Mucosa of gallbladder (tissue), 1 donor: ENCODE data around the gene RAB42. TPM values are rescaled to one million over a fixed set of nuclear protein-coding genes. Genes with fewer than 3 reads are reported as not detected.
"Not testable (repeated sequence)": the region's sequence is repeated elsewhere in the genome, so short reads cannot be mapped to it uniquely, and the experiment has no call there.

Experiments
- DNase-seq: peaks from one replicate; pipeline ENCODE4 v3.0.0-alpha.2; 2020; ENCODE audit warnings: low spot score
- total RNA-seq: library from RNA; stranded (reverse); gene quantifications from one replicate; pipeline ENCODE4 v1.2.1, GENCODE V29; 2021
- donor health status: DM: no; HTN: no; CAD: no.

Gene RAB42, protein sequence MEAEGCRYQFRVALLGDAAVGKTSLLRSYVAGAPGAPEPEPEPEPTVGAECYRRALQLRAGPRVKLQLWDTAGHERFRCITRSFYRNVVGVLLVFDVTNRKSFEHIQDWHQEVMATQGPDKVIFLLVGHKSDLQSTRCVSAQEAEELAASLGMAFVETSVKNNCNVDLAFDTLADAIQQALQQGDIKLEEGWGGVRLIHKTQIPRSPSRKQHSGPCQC
- 1.8 TPM for total RNA-seq

DNA sequence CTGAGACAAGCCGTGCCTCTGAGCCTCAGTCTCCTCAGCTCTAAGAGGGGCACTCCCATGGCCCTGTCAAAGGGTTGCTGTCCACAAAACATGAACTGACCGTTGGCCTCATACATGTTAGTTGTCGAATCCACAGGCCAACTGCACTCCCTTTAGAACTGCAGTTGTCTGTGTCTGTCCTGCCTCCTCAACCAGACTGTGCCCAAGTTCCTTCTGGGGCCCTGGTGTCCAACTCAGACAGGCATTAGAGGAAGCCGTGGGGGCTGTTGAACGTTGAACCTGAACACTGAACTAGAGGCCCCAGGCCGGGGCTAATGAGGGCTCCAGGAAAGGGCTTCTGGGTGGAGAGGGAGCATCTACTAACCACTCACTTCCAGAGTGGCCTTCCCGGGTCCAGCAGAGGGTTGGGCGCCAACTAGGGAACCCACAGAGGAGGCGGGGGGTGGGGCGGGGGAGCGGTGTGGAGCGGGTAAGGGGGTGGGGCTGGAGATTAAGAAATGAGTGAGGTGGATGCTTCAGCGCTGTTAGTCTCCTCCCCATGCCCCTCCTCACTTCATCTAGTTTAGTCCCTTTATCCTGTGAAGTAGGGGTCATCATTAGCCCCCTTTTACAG, at the start of gene RAB42:
TSS of gene RAB42 (plus strand) at position 558 of the 613 bp plus-strand sequence. CDS start 247 bp downstream, outside the sequence.
- no peak for DNase-seq

DNA sequence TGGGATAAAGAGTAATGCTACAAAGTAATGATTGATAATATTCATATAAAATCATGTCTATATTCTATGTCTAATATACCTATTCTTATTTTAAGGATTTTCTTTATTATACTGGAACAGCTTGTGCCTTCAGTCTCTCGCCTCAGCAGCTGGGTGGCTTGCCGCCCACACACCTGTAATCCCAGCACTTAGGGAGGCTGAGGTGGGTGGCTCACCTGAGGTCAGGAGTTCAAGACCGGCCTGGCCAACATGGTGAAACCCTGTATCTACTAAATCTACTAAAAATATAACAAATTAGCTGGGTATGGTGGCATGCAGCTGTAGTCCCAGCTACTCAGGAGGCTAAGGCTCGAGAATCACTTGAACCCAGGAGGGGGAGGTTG, 46.8 kb upstream of the RAB42 start:
- no peak for DNase-seq

DNA sequence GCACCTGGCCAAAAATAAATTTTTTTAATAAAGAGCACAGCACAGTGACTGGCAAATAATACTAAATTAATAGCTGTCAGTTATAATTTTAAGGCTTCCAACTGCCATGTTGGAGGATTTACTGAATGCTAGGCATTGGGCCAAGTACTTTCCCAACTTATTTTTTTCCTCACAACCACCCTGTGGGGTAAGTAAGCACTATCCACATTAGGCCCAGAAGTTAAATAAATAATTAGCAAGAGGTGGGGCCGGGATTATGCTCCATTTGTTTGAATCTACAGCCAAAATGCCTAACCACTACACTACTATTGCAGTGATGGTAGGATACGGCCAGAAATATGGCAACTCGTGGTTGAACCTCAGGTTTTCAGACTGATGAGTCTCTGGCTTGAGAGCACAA, 43.7 kb upstream of the RAB42 start:
- no peak for DNase-seq

DNA sequence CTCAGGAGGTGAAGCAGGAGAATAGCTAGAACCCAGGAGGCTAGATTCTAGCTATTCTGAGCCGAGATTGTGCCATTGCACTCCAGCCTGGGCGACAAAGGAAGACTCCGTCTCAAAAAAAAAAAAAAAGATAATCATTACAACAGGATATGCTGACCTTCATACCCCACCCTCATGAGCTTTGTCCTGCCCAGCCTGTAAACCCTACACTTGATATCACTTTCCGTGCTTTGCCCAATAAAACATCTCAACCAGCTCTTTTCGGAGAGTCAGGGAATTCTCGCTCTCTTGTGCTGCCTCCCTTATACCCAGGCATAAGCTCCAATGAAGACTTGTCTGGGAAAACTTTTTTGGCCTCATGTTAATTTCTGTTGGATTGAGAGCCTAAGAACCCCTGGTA, 40.7 kb upstream of the RAB42 start:
- no peak for DNase-seq

DNA sequence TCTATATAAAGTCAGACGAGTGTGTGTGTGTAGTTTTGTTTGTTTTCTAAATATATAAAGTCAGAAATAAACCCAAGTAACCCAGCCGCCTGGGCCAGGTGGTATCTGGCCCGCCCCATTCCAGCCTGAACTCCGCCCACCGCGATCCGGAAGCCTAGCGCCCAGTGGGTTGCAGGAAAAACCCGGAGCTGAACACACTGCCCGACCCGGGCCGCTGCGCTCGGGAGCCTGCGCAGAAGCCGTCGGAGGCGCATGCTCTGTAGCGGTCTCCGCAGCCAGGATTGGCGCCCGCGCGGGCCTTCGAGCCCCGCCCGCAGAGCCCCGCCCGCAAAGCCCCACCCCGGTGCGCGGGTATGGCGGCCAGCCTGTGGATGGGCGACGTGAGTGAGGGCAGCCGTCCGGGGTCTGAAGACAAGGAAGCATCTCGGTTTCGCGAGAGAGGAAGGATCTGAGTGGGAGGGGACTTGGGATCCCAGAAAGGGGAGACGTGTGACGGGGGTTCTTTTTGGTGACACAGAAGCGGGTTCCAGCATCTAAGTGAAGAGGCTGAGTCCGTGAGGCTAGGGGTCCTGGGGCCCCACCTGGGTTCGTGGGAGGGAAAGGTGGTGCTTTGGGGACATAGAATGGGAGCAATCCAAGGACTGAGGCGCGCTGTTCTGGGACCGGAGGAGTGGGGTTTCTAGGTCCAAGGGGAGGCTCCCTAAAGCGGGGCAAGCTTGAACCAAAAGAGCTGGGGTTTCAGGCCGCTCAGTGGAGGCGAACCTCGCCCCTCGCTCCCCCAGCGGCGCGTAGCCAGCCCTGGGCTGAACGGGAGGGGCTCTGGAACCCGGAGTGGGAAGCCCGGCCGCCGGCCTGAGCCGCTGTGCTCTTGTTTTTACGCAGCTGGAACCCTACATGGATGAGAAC, 39.1 kb upstream of the RAB42 start, which contains the start of gene TRNAU1AP:
TSS of gene TRNAU1AP (plus strand) at position 328 of the 906 bp plus-strand sequence. CDS start at position 354, 26 bp downstream.
- peak; percentile 97 for DNase-seq

DNA sequence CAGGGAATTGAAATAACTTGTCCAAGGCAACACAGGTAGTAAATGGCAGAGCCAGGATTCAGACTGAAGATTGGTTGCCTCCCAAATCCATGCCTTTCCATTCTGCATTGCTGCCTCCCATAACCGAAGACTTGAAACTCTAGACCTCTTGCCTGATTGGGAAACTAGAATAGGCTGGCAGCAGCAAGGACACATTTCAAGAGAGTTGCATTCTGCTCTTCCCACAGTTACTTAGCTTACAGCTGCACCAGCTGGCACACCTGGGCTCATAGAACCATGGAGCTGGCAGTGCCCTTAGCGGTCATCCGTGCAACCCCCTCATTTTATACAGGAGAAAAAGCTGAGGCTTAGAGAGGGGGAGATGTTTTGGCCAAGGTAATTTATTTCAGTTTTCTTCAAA, 31.2 kb upstream of the RAB42 start:
- DNase-seq: no peak

DNA sequence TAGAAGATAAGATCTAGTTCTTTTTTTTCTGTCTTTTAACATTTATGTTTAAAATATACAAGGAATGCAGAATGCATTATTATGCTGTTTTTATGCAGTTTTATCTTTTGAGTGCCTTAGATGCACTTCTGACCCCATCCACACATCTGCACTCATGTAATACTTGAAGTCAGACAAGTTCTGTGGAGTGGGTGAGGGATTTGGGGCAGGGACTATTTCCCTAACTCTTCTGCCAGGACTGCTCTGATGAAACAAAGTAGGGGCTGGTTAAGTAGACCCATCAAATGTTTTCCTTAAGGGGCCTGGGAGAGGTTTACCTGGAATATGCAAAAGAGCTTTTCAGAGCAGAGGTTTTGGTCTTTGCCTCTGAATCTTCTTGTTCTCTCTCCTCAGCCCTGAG, 27.8 kb upstream of the RAB42 start:
- no peak for DNase-seq

DNA sequence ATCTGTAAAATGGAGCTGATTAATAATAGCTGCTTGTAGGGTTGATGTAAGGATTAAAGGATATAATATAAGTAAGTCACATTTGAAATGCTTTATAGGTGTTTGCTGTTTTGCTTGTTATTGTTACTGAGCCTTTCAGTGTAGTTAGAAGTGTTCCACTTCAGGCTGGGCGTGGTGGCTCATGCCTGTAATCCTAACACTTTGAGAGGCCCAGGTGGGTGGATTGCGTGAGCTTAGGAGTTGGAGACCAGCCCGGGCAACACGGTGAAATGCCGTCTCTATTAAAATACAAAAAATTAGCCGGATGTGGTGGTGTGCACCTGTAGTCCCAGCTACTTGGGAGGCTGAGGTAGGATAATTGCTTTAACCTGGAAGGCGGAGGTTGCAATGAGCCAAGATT, 27.0 kb upstream of the RAB42 start:
- no peak for DNase-seq

DNA sequence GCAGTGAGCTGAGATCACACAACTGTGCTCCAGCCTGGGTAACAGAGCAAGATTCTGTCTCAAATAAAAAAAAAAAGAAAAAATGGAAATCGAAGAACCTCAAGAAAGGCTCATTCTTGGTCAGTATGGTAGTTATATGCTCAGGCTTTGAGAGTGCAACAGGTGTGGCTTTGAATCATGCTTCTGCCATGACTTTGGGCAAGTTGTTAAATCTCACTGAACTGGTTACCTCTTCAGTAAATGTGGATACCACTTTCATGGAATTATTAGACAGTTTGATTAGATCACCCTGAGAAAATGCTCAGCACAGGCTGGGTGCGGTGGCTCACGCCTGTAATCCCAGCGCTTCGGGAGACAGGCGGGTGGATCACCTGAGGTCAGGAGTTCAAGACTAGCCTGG, 26.3 kb upstream of the RAB42 start:
- DNase-seq: no peak

DNA sequence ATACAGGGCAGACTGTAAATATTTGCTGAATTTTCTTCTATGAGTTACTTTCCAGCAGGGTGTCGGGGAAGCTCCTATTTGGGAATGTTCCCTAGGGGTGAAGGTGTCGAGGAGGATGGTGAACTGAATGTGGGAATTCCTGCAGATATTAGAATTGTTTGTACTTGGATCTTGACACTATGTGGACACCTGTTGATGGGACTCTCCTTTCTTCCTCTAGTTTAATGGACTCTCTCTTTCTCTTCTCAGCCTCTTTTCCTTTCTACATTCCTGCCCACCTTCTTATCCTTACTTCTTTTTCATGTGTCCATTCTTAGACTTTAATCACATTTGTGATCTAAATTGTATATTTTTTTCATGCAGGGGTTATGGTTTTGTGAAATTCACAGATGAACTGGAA, 25.1 kb upstream of the RAB42 start:
- DNase-seq: no peak

DNA sequence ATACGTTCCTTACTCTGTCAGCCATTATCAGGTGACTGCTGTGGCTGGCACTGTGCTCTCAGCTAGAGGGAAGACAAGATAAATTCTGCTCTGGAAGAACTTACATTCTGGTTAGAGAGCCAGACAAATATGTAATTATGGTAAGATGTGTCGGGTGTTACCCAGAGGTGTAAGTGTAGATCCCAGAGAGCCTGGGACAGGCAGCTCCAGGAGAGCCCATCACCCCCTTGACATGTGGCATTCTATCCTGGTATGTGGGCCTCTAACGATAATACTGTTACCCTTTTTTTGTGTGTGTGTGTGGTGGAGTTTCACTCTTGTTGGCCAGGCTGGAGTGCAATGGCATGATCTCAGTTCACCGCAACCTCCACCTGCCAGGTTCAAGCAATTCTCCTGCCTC, 20.2 kb upstream of the RAB42 start:
- DNase-seq: no peak

DNA sequence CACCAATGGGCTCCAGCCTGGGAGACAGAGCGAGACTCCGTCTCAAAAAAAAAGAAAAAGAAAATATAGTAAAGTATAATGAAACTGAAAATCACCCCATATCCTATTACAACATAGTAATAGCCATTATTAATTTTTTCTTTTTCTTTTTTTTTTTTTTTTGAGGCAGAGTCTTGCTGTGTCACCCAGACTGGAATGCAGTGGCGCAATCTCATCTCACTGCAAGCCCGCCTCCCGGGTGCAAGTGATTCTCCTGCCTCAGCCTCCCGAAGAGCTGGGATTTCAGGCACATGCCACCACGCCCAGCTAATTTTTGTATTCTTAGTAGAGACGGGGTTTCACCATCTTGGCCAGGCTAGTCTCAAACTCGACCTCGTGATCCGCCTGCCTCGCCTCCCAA, 19.2 kb upstream of the RAB42 start:
- not testable (repeated sequence) for DNase-seq

DNA sequence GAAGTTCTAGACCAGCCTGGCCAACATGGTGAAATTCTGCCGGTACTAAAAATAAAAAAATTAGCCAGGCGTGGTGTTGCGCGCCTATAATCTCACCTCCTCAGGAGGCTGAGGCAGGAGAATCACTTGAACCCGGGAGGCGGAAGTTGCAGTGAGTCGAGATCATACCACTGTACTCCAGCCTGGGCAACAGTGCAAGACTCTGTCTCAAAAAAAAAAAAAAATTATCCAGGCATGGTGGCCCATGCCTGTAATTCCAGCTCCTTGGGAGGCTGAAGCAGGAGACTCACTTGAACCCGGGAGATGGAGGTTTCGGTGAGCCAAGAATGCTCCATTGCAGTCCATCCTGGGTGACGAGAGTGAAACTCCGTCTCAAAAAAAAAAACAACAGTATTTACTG, 18.5 kb upstream of the RAB42 start:
- no peak for DNase-seq

DNA sequence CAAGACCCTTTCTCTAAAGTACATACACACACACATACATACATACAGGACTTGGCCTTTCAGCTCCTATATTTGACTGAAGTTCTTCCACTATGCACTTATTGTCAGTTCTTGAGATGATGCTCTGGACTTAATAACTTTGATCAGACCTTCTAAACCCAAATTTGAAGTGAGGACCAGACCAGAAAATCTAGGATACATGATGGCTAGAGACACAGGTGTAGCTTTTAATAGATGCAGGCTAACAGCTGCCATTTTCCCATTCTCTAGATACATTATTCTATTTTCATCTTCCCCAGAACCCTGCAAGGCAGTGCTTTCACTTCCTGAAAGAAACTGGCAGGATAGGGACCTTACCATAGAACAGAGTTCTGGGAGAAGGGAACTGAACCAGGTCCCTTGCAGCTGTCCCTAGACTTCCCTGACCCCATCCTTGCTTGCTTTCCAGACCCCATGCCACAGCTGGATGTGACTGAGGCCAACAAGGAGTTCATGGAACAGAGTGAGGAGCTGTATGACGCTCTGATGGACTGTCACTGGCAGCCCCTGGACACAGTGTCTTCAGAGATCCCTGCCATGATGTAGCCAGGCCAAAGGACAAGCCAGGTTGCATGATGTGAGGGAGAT, 14.9 kb upstream of the RAB42 start:
- no peak for DNase-seq

DNA sequence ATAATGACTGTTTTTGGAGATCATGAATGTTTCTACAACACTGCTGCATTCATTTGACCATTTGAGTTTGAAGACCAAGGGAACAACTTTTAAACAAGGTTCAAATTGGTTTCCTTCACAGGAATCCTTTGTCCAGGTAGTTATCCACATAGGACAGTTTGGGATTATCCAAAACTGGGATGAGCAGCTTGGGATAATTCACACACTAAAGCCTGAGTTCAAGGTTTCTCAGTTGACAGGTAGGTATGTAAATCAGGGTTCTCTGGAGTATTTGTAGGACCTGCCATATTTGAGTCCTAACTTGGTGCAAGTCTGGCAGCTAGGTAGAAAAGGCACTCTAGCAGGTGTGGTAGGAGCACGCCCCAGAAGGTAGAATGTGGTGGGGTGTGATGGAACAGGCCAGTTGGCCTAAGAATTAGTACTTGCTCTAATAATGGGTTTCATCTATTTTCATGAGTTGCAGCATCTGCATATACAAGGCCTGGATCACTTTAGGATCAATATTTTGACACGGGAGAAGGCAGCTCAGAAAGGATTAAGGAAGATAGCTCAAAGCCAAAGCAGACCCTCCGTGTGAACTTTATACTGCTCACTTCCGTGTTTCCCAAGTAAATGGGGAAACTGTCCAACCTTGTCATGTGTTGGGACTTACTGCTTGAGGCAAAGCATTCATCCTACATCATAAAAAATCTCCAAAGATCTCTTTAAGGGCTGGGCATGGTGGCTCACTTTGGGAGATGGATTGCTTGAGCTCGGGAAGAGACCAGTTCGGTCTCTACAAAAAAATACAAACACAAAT, 14.1 kb upstream of the RAB42 start:
- DNase-seq: no peak

DNA sequence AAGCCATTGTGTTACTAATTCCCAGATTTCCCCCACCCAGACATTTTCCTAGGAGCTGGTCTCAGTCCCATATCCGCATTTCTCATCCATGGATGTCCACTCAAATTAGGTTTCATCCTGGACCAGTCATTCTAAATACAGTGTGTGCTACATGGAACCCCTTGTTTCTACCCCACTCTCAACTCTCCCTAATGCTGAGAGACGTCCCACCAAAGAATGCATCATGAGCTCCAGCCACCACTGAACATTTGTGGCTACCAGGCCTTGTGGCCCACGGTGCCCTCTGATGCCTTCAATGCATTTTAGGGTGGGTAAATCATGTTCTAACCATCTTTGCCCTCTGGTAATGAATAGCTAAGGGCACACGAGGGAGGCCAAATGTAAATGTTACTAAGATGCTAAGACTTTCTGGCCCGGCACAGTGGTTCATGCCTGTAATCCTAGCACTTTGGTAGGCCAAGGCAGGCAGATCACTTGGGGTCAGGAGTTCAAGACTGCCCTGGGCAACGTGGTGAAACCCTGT, 13.3 kb upstream of the RAB42 start:
- DNase-seq: no peak

DNA sequence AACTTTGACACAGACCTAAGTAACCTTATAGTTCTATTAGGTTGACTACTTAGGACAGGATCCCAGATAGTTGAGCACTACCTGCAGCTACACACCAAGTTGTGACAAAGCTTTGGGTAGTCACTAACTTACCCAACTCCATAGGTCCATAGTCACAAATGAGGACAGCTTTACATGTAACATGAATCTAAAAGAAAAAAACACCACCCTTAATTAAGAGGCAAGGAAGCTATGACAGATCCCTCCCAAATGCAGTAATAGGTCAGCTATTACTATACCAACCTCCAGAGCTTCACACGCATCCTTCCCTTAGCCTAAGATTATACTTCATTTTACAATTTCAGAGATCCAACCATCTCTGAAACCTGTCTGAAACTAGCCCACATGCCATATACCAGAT, 12.7 kb upstream of the RAB42 start:
- no peak for DNase-seq

DNA sequence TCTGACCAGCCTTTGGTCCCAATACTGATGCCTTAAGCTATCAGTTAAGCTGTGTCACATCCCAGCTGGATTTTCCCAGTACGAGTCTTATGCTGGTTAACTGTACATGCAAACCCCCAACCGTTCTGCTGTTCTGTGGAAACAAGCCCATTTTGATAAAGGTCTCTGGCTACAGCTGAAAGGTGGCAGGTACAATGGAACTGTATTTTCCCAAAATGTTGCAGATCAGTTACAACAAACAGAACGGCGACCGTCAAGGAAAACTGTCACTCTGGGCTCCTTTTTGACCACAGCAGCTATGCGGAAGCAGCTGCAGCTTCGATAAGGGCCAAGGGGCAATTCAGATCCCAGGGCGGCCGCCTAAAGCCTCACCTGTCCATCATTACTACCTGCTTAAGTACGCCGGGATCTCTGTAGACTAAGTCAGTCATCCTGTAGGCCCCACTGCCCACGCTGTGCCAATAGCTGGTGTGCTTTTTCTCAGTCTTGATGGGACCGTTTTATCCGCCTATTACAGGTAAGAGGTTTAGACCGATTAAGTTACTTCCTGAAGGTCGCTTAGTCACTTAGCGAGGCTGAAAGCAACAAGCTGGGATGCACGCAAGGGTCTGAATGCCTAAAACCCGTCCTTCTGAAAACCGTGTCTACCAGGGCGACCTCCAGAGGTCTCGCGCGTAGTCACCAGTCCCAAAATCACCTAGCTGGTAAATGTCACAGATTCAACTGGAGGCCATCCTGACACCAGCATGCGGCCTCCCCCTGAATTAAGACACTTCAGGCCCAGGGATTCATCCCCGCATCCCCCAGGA, 11.1 kb upstream of the RAB42 start:
- peak; percentile 32 for DNase-seq

DNA sequence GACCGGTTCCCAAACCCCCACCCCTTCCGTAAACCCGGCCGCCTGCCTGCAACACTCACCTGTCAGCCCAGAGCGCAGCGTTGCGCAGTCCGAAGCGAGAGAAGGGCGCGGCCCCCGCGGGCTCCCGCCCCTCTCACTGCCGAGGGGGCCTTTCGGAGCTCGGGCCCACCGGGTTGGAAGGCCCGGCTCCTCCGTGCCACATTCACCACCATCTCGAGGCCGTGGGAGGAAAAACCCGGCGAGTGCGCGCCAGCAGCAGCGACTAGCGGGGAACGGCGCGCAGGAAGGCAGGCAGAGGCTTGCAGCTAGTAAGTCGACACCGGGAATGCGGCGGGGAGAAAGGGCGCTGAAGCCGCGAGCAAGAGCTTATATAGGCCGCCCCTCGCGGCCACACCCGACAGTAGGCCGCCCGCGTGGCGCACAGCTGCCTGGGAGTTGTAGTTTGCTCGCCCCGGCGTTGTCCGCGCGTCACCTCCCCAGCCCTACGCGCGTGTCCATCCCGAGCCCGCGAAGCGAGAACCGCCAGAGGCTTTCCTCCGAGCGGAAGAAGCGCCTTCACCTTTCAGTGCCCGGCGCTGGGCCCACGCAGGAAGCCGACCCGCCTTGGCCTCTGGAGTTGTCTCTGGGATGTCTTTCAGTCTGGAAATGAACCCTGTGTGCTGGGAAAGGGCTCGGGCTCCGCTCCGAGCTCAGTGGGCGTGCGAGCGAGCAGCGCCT, 10.4 kb upstream of the RAB42 start:
- peak; percentile 97 for DNase-seq

DNA sequence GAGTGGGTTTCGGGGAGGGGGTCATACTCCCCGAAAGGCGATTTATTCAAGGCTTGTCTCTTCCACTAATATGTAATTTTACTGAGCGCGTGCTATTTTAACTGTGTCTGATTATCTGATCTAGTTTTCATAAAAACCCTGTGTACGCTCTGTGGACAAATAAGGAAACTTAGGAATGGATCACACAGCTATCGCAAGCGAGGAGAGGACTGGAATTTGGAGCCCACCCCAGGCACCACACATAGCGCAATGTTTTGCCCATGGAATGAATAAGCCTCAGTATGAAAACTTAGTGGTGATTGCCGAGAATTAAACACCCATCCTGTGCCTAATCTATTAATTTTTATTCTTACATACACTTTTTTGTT, 9.8 kb upstream of the RAB42 start:
- DNase-seq: no peak
